DMS 273 (cell line): ENCODE results near the gene SRCIN1.

Source experiments
- DNase-seq: peaks from one replicate; lab custom pipeline; 2025; ENCODE audit not compliant: unreplicated experiment; lab: John Stamatoyannopoulos, UW

SRCIN1 gene

GRCh38 chr17:38563362-38564253 is 42.1 kb downstream of the SRCIN1 start:
- no peak for DNase-seq

- DNase-seq = no peak
Observed at GRCh38 chr17:38562903-38563302, 42.8 kb downstream of the SRCIN1 start.

DNA sequence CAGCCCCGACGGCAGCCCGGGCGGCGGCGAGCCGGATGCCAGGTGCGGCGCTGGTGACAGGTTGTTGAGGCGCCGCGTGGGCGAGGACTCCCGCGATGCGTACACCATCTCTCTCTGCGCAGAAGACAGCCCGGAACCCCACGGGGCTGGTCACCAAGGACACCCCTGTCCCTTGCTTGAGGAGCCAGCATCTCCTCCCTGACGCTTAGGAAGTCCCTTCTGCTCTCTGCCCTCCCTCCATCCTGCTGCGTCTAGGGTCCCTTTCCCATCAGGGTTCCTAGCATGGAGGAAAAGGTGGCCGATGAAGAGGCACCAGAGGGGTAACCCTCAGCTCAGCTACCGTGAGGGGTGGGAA is 43.6 kb downstream of the SRCIN1 start:
- no peak for DNase-seq

DNA sequence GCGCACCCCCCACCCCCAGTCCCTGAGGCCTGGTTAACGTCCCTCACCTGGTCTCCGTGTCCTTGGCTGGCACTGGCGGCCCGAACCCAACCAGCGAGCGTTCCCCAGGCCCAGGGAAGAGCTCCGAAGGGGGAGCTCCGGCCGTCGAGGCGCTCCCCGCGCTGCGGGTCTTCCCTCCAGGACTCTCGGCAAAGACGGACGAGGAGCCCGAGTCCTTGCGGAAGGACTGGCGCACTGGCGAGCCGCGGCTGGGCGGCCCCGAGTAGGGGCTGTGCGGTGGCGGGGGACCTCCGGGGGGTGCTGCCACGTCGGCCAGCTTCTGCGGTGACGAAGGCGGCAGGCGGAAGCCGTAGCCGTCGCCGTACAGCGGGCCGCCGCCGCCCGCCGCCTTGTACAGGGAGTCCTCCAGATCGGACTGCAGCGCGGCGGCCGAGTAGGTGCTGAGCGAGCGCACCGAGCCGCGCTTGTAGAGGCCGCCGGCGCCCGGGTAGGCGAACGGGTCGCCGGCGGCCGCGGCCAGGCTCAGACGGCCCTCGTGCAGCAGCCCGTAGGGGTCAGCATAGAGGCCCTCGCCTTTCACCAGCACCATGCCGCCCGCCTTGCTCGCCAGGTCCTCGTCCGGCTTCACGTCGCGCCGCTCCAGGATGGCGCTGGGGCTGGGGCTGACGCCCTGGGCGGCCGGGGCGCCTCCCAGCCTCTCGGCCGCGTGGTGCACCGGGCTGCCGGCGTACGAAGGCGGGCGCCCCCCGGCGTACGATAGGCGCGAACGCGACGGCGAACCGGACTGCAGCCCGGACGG is 44.1 kb downstream of the SRCIN1 start:
- DNase-seq = no peak

DNA sequence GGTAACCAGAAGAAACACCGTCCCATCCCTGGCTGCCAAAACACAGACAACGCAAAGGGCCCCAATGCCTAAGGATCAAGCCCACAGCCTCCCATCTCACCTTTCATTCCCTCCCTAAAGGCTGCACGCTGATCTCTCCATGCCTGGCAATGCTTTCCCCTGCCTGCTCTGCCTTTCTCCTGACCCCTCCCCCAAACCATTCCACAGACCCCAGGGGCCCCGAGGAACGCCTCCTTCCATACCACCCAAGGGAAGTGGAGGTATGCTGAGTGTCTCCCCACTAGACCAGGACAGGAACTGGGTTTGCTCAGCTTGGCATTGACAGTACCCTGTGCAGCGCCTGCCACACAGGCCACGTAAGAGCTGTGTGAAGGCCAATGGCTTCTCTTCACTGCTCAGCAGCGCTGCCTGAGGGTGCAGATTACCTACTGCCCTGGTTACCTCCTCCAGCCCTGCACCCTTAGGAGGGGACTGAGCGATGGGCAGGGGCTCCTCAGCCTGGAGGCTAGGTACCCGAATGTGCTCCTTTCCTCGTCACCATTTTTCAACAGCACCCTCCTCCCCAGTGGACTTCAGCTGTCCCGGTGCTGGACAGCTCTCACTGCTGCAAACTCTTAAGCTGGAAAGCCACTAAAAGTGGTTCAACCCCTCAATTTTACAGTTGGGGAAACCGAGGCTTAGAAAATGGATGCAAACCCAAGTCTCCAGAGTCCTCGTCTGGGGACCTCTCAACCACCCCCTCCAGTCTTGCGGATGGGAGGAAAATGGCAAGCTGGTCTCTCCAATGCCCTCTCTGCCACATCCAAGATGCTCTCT is 45.0 kb downstream of the SRCIN1 start:
- no peak for DNase-seq

DNA sequence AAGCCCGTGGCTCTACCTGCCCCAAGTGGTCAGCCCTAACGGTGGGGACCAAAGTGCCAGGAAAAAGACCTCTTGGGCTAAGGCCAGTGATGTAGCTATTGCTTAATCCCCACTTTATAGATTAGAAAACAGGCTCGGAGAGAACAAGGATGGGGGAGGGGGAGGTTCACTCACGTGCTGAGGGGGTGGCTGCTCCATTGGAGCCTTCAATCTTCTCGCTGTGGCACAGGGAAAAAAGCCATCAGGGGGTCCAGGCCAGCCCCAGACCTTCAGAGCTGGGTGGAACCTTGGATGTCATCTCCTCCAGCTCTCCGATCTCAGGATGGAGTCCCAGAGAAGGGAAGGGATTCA is 45.9 kb downstream of the SRCIN1 start:
- no peak for DNase-seq

DNA sequence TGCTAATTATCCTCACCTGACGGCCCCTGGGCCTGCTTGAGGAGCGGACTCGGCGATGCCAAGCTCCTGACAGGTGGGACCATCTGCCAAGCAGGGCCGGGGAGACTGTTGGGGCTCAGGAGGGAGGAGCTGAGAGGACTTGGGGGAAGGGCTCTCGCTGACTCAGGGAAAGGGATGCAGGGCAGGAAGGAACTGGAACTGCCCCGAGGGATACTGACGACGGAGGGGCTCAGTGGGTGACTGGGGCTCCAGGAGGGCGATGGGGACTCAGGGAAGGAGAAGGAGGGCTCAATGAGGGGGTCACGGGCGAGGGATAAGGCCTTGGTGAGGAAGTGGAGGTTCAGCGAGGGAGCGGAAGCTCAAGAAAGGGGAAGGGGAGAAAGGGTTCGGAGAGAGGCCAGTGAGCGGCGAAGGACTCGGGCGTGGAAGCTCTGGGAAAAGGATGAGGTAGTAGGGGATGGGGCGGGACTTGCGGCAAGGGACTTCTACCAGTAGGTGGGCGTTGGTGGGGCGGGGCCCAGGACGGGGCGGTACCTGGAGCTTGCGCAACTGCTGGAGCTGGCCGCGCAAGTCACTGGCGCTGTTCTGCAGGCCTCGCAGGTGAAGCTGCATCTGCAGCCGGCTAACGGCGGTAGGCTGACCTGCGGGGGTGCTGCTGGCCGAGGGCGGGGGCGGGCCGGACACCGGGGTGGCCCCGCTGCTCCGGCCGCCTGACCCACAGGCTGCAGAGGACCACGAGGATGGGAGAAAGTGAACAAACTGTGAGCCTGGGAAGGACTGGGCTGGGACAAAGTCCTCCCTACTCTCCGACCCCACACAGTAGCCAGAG is 46.5 kb downstream of the SRCIN1 start:
- DNase-seq = peak; percentile 97

DNA sequence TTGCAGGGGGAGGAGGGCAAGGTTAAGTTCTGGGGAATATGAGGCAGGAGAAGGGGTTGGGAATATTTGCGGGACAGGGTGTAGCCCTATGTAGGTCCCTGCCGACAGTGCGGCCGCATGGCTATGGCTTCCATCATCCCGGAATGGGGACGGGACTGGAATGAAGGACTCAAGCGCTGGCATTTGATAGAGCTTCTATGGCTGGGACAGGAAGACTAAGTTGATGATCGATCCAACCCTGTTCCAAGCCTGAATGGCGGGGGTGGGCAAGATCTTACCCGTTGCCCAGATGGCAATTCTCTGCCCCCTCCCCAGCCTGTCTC is 47.1 kb downstream of the SRCIN1 start:
- DNase-seq = peak; percentile 84

GRCh38 chr17:38557836-38558727 is 47.7 kb downstream of the SRCIN1 start:
- DNase-seq = peak; percentile 99

DNA sequence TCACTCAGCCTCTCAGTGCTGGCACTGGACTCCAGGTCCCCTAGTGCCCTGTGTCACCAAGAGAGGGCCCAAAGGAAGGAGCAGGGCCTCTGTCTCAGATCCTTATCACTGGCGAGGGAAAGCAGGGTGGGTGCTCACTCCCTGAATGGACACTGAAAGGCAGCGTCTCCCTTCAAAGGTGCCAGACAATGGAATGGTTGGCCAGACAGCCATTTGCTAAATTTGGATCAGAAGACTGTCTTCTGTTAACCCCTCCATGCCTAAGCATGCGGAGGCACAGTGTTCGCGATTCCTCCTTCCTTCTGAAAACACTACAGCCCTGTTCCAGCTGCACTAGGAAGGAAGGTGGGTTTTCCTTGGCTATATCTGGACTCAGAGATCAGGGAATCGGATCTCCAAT is 48.4 kb downstream of the SRCIN1 start:
- no peak for DNase-seq

DNA sequence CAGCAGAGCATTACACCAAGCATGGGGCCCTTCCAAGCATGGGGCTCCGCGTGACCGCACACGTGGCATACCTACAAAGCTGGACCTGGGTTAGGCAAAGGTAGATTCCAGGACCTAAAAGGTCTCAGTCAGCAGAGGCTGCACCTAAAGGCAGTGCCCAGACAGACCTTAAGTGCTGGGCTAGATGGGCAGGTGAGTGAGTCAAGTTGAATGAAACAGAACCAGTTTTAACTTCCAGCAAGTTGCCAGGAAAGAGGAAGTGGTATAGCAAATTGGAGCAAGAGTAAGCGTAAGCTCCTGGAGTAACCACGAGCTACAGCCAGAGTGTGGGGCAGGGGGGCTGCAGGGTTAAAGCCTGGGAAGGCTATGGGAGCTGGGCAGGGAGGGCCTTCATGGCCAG is 49.5 kb downstream of the SRCIN1 start:
- DNase-seq = no peak

GRCh38 chr17:38554430-38555350 is 51.1 kb downstream of the SRCIN1 start:
- DNase-seq = peak; percentile 84

- no peak for DNase-seq
Observed at GRCh38 chr17:38552343-38552742, 53.4 kb downstream of the SRCIN1 start.

DNA sequence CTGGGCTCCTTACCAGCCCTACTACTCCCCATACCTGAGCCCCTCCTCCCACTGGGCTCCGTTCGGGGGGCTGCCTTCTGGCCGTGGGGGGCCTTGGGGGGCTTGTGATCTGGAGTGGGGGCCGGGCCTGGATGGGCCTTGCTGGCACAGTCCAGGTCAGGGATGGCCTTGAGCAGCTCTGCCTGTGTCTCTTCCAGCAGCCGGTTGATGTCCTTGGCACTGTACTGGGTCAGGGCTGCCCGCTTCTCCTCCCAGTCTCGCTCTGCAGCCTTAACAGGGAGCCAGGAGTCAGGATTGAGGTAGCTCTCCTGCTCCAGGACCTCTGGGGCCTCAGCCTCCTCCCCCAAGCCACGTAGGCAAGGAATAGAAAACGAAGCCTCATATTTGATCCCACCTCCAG is 54.6 kb downstream of the SRCIN1 start:
- no peak for DNase-seq

GRCh38 chr17:38550661-38551060 is 55.1 kb downstream of the SRCIN1 start:
- no peak for DNase-seq

DNA sequence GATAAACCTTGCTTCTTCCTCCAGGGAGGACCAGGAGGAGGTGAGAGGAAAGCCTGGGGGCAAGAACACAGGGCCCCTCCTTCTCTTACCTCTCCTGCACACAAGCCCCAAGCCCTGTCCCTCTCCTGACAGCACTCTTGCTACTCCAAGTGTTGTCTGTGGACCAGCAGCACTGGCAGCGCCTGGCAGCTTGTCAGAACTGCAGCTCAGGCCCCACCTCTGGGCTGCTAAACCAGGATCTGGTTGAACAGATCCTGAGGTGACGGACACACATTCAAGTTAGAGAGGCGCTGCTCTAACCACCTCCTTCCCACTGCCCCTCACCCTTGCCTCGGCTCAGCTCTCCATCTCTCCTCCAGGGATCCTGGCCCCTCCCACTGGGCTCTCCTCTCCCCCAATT is 56.5 kb downstream of the SRCIN1 start:
- DNase-seq = no peak

DNA sequence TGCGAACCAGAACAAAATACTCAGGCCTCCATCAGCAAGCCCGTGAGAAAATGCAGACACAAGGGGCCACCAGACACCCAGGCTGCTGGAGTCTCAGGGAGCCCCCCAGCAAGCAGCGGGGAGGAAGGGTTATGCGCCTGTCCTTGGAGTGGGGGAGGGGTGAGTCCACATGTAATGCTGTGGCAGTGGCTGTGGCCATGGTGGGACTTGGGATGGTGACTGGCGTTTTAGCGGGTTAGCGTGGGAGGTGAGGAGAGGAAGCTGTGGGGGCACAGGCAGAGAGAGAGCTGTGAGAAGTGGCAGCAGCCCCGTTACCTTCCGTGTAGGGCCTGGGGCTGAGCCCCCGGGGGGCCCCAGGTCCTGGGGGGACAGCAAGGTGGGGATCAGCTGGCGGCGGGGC is 58.3 kb downstream of the SRCIN1 start:
- no peak for DNase-seq

DNA sequence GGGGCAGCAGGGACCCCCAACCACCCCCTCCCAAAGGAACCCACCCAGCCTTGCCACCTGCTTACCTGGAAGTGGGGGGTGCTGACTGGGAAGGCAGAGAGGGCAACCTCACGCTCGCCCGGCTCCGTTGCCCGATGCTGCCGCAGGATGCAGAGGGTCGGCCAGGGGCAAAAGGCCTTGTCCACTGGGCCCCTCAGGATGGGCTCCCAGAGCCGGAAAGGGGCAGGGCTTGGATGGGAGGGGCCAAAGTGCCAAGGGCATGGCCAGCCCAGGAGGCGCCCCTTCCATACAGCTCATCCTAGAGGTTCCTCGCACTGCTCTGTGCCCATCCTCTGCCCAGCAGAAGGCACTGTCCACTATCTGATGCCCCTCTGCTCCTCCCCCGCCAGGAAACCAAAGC is 59.4 kb downstream of the SRCIN1 start:
- DNase-seq = no peak
